GM19455 (cell line): ENCODE data around the gene TLR3.
"Not testable (repeated sequence)": the region's sequence is repeated elsewhere in the genome, so short reads cannot be mapped to it uniquely, and the experiment has no call there.

Experiments used
- ATAC-seq: cut with Tn5 transposase; IDR thresholded peaks from one replicate; pipeline ENCODE4 v1.9.1; 2021; ENCODE audit not compliant: unreplicated experiment

The TLR3 gene

DNA sequence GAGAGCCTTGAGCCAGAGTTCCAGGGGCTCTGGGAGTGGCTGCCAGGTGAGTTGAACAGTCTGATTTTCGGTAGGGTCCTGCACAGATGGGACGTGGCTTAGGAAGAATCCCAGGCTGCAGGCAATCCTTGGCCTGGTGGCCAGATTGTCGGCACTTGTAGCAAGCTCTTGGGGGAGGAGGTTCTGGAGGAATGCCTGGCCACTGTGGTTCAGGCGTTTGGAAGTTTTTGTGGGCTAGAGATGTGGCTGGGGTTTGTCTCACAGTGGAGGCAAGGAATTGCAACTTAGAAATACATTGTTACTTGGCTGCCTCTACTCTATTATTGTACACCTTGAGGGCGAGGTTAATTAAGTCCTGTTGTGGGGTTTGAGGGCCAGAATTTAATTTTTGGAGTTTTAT, 21.5 kb upstream of the TLR3 start:
- not testable (repeated sequence) for ATAC-seq

DNA sequence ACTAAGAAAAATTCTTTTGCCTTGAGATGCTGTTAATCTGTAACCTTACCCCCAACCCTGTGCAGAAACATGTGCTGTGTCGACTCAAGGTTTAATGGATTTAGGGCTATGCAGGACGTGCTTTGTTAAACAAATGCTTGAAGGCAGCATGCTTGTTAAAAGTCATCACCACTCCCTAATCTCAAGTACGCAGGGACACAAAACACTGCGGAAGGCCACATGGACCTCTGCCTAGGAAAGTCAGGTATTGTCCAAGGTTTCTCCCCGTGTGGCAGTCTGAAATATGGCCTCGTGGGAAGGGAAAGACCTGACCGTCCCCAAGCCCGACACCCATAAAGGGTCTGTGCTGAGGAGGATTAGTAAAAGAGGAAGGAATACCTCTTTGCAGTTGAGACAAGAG, 18.8 kb upstream of the TLR3 start:
- not testable (repeated sequence) for ATAC-seq

DNA sequence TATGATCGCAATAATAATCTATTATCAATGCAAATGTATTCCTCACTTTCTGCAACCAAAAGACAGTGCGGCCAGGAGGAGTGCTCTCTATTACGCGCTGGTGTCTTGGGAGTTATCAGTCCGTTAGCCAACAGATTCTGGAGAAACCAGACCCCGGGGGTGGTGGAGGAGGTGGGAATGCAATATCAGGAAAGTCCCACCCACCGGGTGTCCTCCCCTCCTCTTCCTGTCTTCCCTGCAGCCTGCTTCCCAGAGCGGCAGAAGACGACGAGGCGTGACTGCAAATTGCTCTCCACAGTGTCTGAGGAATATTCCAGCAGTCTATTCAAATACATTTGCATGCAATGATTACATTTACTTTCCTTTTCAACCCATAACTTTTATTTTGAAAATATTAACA, 17.9 kb upstream of the TLR3 start:
- ATAC-seq: no peak

DNA sequence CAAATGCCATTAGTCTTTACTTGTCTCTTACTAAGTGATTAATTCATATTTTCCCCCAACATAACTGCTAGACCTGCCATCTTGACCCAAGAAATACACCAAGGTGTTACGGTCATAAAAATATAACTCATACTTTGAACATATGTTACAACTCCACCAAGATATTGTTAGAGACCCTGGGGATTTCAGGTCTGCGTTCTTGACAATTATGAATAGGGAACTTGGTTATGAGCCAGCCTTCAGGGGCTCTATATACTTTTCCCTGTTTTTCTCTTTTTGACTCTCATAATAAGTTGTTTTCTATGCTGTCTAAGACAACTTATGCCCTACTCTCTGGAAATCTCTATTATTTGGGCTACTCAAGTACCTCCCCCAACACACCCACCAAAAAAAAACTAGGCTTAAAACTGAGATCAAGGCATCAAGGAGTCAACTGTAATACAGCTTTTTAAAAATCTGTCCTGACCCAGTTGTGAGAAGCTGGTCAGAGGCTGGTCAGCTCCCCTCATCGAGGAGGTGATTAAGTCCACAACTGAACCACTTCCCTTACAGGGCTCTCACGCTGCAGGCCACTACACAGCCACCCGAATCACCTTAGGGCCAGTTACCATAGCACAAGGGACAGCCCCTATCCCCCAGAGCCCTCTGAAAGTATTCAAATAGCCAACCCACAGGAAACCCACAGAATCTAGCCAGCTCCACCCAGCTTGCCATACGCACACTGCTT, 10.5 kb upstream of the TLR3 start:
- peak; percentile 99 for ATAC-seq

DNA sequence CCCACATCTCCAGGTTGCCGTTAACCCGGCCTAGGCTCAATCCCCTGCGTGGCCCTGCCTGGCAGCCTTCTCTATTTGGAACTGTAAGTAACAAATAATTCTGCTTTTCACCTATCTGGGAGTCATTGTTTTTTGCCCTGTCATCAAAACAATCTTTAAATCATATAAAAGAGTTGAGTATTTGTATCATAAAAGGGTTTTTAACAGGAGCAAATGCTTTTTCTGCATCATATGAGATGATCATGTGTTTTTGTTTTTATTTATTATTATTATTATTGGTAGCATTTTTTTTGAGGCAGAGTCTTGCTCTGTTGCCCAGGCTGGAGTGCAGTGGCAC, 10.0 kb upstream of the TLR3 start:
- no peak for ATAC-seq

DNA sequence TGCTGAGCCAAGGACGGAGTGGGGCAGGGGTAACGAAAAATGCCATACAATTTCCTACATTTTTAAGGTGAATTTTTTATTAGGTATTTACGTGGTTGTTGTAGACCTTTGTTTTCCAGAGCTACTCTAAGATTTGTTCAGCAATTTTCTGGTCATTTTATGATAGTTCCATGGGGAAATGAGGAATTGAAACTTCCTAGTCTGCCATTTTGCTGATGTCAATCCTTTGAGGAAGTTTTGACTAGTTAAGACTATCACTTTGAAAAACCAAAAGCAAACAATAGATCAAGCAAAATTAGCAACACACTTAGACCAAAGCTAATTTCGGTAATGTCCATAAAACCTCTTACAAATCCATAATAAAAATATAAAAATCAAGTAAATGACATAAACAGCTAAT, 7.0 kb upstream of the TLR3 start:
- no peak for ATAC-seq

DNA sequence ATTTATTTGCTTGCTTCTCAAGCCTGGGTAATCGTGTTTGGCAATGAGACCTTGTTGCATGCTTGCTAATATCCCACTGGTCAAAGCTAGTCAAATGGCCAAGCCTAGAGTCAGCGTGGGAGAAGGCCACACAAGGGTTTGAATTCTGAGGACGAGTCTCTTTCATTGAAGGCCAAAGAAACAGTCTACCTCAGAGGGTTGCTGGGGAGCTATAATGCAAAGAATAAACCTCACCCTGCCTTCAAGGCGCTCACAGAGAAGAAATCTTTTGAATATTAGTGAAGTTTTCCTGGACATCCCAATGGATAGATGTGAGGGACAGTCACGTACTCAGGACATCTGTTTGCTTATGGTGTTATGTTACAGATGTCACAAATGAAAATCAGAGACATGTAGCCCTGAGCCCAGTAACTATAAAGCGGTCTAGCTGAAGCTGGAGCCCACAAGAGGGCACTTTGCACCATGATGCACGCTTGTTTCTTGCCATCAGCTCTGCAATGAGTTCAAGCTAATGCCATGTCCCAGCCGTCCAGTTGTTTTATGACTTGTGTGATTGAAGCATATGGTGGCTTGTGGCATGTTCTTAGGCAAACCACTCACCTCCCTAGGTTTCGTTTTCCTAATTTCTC, 1.1 kb upstream of the TLR3 start:
- peak; percentile 71 for ATAC-seq

DNA sequence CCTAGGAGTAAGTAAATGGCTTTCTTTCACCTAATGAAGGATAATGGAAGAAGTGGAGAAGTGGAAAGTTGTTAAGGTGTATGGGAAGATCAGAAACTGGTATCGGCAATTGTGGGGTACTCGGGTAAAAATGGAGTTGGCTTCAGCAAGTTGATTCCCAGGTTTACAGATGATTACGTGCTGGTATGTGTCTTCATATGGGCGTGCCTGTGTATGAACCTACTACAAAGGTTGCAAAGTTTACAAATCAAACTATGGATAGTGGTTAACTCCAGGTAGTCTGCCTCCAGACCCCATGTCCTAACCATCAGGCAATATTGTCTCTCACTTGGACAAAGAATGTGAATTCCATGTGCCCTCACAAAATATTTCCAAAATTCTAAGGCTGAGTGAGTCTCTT, 773 bp downstream of the TLR3 start:
- no peak for ATAC-seq

DNA sequence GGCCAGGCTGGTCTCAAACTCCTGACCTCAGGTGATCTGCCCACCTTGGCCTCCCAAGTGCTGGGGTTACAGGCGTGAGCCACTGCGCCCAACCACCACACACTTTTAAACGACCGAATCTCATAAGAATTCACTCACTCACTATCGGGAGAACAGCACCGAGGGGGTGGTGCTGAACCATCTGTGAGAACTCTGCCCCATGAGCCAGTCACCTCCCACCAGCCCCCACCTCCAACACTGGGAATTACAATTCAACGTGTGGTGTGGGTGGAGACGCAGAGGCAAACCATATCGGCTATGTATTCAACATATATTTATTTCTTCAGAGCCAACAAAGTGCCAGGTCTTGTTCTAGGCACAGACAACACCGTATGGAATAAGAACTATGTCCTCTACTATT, 3.6 kb downstream of the TLR3 start:
- ATAC-seq: no peak

DNA sequence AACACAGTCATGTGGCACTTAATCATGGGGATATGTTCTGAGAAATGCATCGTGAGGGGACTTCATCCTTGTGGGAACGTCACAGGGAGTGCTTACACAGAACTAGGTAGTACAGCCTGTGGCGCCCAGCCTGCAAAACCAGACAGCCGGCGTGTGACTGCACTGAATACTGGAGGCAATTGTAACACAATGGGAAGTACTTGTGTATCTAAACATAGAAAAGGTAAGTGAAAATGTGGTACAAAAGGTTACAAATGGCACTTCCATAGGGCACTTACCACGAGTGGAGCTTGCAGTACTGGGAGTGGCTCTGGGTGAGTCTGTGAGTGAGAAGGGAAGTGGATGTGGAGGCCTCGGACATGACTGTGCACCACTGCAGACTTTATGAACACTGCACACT, 5.2 kb downstream of the TLR3 start:
- ATAC-seq: no peak

DNA sequence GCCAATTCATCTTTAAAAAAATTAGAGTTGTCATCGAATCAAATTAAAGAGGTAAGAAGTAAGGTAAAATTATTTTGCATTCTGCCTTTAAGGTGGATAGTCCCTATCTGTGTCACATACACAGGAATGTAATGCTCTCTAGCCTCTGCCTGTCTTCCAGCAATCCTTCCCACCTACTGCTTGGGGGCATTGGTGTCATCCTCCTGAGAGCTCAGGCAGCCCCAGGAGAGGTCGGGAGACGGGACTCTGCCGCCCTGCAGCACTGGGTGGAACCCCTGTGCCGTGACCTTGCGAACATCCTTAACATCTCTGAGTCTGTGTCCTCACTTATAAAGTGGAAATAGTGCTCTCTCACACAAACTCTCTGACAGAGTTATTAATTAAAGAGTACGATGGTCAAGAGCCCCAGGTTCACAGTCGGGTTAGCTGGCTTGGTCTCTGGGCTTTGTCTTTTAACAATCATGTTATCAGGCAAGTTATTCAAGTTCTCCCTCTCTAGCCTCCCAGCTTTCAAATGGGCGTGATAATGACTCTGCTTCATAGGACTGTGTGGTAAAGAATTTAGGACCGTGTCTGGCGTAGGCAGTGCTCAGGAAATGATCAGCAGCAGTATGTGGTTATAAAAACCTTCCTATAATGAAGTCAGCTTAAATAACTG, 10.2 kb downstream of the TLR3 start:
- no peak for ATAC-seq

DNA sequence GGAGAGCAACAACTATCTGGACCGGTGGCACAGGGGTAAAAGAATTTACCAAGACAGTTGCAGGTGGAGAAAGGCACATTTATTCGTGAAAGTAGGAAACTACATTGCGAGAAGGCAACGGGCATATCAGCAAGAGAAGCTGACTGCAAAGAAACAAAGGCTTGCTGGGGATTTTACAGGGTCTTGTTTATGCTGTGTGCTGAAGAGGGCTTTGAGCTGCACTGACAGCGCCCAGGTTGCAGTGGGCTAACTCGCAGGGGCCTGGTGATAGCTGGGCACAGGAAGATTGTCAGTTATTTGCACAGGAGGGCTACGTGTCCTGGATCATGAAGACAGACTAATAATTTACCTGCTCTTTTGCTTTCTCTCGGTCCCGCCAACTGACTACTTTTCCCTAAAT, 10.7 kb downstream of the TLR3 start:
- ATAC-seq: no peak

DNA sequence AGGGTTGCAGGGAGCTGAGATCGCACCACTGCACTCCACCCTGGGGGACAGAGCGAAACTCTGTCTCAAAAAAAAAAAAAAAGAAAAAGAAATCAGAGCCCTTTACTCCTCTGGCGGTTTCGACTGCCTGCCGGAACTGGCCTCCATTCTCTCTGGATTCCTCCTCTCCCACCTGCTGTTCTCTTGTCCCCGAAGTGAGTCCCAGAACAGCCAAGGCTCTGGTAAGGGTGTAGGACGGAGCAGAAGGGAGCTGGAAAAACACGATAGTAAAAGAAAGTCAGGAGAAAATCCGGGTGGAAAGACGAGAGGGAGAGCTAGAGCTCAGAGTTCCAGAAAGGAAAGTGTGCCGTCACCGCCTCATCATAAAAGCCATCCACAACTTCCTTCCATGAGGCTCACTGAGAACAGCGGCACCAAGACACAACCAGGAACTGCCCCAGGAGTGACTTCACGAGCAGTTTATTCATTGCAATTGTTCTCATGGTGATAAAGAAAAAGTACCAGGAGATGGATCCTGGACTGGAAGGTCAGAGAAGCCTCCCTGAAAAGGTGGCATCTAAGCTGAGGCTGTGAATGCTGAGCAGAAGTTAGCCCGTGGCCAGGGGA, 12.3 kb downstream of the TLR3 start:
- ATAC-seq: no peak

DNA sequence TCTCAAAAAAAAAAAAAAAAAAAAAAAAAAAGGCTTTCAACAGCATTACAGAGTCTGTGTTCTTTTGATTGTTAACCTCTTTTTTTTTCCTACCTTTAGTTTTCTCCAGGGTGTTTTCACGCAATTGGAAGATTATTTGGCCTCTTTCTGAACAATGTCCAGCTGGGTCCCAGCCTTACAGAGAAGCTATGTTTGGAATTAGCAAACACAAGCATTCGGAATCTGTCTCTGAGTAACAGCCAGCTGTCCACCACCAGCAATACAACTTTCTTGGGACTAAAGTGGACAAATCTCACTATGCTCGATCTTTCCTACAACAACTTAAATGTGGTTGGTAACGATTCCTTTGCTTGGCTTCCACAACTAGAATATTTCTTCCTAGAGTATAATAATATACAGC, 13.3 kb downstream of the TLR3 start:
- no peak for ATAC-seq

DNA sequence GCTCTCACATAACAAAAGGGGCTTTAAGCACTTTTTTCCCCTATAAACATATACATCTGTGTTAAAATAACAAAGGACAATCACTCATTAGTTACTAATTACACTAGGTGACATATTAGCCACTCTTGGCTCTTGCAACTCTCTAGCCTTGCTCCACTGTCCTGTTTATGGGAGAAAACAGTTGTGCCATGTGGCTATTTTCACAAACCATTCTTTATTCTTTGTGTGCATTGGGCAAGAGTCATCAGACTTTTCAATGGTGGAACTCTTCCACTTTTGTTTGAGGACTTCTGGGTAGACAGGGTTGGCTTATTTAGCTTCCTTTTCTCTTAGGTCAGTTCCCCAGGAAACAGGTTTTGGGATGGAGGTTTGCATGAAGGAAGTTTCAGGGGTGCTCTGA, 19.6 kb downstream of the TLR3 start:
- ATAC-seq: no peak

DNA sequence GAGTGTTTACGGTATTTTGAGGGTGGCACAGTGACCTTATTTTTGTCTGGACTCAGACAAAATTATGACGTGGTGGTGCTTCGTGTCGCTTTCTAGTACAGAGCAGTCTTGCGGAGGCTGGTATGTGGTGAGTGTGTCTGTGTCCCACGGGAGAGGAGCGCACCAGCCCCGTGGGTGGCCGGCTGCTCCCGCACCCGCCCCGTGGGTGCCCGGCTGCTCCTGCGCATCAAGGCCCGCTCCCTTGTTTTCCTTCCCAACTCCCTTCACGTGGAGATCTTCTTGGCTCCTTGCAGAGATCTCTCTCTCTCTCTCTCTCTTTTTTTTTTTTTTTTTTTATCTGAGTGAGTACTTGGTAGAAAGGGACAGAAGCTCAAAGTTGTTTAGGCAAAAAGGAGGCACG, 23.3 kb downstream of the TLR3 start:
- ATAC-seq: no peak

DNA sequence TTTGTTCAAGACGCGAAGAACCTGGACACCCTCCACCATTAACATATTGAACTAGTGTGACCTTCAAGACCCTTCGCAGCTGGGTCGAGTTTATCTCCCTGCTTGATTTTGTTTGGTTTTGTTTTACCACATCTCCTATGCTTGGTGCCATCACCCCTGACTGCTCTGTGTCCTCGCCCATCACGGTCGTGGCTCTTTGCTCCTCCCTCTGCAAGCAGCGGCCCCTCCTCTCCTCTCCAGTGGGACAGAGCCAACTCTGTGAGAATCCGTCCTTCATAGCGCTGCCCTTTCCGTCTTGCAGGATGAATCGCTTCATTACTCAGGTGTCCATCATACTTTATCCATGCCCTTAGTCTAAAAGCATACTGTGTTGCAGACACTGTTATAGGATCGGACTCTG, 26.4 kb downstream of the TLR3 start:
- no peak for ATAC-seq

DNA sequence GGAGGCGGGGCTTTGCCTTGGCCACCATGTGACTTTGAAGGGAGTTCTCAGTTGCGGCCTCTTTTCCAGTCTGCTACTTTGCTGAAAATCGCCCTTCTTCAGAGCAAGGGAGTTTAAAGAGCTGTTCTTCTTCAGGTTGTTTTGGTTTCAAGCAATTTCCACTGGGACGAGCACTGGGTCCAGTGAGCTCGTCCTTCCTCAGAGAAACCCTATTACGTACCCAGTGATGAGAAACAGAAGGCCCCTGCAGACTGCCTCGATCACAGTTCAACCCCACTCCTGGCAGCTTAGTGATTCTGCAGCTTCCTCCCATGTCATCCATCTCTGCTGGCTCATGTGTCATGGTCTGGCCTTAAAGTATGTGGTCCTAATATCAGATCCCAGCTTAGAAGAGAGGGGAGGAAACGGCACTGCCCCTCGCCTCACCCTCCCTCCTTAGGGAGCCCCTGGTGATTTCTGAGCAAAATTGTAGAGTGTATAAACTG, 27.8 kb downstream of the TLR3 start:
- ATAC-seq: no peak

DNA sequence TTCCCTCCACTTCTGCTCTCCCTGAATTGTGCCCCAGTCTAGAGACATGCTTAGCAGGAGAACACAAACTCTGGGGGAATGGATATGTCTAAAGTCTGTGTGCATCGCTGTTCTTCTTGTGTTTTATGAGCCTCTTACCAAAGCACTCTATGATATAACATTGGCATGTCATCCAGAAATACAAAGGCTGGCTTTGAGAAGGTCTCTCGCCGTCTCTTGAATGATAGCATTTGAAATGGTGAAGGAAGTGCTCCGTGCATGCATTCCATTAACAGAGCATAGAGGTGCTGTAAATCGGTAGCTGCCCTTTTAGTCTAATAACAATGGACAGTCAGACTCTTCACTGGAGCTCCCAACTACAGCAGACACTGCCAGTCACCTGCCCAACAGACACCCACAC, 28.4 kb downstream of the TLR3 start:
- ATAC-seq: no peak

DNA sequence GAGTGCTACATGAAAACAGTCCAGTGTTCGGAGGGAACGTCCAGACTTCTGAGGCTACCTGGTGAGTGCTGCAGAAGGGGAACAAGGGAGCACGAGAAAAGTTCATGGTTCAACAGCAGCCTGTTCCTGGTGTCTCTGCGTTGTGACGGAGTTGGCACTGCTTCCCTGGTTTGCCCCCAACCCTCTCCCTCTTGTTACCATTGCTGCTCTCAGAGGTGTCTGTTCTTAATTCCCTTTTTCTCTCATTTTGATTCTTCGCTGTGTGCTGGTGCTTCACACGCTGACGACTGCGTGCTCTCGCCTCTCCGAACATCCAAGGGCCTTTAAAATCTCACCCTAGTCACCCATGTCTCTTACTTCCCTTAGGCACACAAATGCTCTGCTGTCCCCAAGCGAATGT, 34.0 kb downstream of the TLR3 start:
- no peak for ATAC-seq

DNA sequence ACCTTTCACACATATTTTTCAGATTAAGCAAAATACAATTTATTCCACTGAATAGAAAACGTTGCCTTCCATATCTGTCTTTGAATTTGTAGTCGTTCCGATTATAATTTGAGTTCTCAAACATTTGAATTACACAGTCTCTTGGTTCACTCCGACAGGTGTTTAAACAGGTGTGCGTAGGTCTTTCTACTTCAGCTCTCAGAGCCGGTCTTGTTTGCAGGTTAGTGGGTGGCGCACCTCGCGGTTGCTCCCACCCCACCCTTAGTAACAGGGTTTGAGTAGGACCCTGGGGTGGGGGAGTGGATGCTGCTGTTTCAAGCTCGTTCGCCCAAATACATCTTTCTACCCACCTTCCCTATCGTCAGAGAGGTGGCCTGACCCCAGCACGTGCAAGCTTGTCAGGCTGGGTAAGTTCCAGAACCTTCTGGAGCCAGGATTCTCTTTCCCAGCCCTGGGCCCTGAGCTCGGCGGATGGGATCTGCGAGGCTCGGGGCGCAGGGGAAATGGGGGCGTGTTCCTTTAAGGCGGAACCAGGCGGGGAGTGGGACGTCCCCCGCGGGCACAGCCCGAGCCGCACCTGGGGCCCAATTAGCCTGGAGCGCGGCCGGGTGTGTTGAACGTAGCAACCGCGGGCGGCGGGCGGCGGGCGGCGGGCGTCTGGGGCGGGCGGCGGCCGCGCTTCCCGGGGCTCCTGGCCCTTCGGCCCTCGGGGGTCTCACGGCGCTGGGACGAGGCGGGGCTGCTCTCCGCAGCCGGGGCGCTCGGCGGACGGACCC, 35.3 kb downstream of the TLR3 start, which contains the start of gene FAM149A:
FAM149A (plus strand) TSS at position 591 of the 776 bp plus-strand sequence.
- peak; percentile 71 for ATAC-seq
